ENCODE data around the gene C4A. TPM values are rescaled to one million over a fixed set of nuclear protein-coding genes. Genes with fewer than 3 reads are reported as not detected.

Gene C4A
- total and polyA plus RNA-seq, 2 of the 13 experiments (the other 11 are each of a cell fraction or from before 2014, with no cell fraction given) = 165 to 478 TPM

DNA sequence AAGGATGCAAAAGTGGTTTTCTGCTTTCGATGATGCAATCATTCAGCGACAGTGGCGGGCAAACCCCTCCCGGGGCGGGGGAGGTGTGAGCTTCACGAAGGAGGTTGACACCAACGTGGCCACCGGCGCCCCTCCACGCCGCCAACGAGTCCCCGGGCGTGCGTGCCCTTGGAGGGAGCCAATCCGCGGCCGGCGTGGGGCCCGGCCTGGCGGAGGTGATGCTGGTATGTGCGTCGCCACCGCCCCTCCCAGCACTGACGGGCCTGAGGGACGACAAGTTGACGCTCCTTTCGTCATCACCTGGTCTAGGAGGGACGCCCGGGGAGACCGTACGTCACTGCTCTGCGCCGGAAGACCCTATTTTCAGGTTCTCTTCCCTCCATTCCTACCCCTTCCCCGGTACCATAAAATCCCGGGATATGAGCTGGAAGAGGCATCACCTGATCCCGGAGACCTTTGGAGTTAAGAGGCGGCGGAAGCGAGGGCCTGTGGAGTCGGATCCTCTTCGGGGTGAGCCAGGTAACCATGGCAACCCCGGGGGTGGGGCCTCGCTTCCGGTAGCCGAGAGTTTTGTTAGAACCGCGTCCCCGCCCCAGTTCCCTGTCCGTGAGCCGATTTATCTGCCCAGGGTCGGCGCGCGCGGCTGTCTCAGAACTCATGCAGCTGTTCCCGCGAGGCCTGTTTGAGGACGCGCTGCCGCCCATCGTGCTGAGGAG, 9.7 kb upstream of the C4A start, which contains the start of gene DXO (continued):
- TF ChIP-seq, protein P1, sequence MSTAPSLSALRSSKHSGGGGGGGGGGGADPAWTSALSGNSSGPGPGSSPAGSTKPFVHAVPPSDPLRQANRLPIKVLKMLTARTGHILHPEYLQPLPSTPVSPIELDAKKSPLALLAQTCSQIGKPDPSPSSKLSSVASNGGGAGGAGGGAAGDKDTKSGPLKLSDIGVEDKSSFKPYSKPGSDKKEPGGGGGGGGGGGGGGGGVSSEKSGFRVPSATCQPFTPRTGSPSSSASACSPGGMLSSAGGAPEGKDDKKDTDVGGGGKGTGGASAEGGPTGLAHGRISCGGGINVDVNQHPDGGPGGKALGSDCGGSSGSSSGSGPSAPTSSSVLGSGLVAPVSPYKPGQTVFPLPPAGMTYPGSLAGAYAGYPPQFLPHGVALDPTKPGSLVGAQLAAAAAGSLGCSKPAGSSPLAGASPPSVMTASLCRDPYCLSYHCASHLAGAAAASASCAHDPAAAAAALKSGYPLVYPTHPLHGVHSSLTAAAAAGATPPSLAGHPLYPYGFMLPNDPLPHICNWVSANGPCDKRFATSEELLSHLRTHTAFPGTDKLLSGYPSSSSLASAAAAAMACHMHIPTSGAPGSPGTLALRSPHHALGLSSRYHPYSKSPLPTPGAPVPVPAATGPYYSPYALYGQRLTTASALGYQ (CRISPR knock-in tag; IDR thresholded peaks at IDR 0.05) = peak; percentile 60; the same call in 1 of the 2 replicates
- peak; percentile 42 for TF ChIP-seq ZNF18 (CRISPR knock-in tag; IDR thresholded peaks at IDR 0.05; ENCODE audit: insufficient replicate concordance)
- TF ChIP-seq TBX2 (CRISPR knock-in tag; IDR thresholded peaks at IDR 0.05; ENCODE audit: borderline replicate concordance) = peak; percentile 95
- TF ChIP-seq PHB2 (IDR thresholded peaks at IDR 0.05; ENCODE audit: partially characterized antibody) = no peak
- TF ChIP-seq ZNF160 (CRISPR knock-in tag; IDR thresholded peaks at IDR 0.05) = no peak; the same call in none of the 2 replicates
- TF ChIP-seq SIX4 (CRISPR knock-in tag; IDR thresholded peaks at IDR 0.05) = peak; percentile 48
- TF ChIP-seq ZNF224 (CRISPR knock-in tag; IDR thresholded peaks at IDR 0.05) = peak; percentile 66; the same call in 1 of the 2 replicates
- TF ChIP-seq, protein P2, sequence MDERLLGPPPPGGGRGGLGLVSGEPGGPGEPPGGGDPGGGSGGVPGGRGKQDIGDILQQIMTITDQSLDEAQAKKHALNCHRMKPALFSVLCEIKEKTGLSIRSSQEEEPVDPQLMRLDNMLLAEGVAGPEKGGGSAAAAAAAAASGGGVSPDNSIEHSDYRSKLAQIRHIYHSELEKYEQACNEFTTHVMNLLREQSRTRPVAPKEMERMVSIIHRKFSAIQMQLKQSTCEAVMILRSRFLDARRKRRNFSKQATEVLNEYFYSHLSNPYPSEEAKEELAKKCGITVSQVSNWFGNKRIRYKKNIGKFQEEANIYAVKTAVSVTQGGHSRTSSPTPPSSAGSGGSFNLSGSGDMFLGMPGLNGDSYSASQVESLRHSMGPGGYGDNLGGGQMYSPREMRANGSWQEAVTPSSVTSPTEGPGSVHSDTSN (CRISPR knock-in tag; IDR thresholded peaks at IDR 0.05) = peak; percentile 34
- TF ChIP-seq ZNF24 (IDR thresholded peaks at IDR 0.05) = 0 out of 2 replicates have a peak, but pooled peaks have one; percentile 13
- no peak for TF ChIP-seq ZNF549 (CRISPR knock-in tag; IDR thresholded peaks at IDR 0.05)
- TF ChIP-seq ZNF180 (CRISPR knock-in tag; IDR thresholded peaks at IDR 0.05; ENCODE audit: borderline replicate concordance, low read depth) = 0 out of 2 replicates have a peak, but pooled peaks have one; percentile 52
- TF ChIP-seq SKI (IDR thresholded peaks at IDR 0.05; ENCODE audit: partially characterized antibody) = peak; percentile 36
- no peak for TF ChIP-seq CEBPZ (IDR thresholded peaks at IDR 0.05; ENCODE audit: low read length)
- TF ChIP-seq, protein P3, sequence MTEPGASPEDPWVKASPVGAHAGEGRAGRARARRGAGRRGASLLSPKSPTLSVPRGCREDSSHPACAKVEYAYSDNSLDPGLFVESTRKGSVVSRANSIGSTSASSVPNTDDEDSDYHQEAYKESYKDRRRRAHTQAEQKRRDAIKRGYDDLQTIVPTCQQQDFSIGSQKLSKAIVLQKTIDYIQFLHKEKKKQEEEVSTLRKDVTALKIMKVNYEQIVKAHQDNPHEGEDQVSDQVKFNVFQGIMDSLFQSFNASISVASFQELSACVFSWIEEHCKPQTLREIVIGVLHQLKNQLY (CRISPR knock-in tag; IDR thresholded peaks at IDR 0.05) = no peak
- peak; percentile 70; the same call in 1 of the 2 replicates for TF ChIP-seq ZNF124 (CRISPR knock-in tag; IDR thresholded peaks at IDR 0.05)
- TF ChIP-seq NONO (IDR thresholded peaks at IDR 0.05) = no peak
- TF ChIP-seq NONO (CRISPR knock-in tag; conservative IDR thresholded peaks at IDR 0.05) = peak; percentile 99
- TF ChIP-seq THAP8 (CRISPR knock-in tag; IDR thresholded peaks at IDR 0.05; ENCODE audit: borderline replicate concordance) = peak; percentile 94; the same call in 1 of the 2 replicates
- no peak for TF ChIP-seq ZNF674 (CRISPR knock-in tag; IDR thresholded peaks at IDR 0.05; ENCODE audit: low read depth)
- TF ChIP-seq HOXA3 (CRISPR knock-in tag; IDR thresholded peaks at IDR 0.05) = peak; percentile 100

All from HepG2 (cell line).